AG08396 (cell line): Measurements from ENCODE around the gene ELAPOR1.
A peak's percentile ranks its signal among the peaks of the same experiment; 100 is the strongest.

ENCODE experiments used
- DNase-seq: peaks from one replicate; pipeline ENCODE4 v3.0.0; 2012; ENCODE audit warnings: low spot score, mixed read lengths

ELAPOR1 gene

DNA sequence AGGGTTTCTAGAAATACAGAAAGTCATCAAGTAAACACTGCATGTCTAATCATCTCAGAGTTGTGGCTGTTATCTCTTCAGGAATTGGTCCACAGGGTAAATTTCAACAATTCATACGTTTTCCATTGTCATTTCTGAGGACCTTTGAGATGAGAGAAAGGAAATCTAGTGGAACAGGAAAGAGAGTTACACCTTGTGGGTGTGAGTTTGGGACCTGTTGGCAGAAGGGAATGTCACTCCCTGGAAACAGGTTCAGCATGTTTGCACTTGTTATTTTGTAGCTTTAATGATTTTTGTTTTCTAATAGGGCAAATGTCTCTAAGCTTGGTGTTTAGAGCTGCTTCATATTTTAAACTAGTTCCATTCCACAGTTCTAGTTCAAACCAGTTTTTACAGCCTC lies 17.8 kb upstream of the ELAPOR1 start:
- no peak for DNase-seq

DNA sequence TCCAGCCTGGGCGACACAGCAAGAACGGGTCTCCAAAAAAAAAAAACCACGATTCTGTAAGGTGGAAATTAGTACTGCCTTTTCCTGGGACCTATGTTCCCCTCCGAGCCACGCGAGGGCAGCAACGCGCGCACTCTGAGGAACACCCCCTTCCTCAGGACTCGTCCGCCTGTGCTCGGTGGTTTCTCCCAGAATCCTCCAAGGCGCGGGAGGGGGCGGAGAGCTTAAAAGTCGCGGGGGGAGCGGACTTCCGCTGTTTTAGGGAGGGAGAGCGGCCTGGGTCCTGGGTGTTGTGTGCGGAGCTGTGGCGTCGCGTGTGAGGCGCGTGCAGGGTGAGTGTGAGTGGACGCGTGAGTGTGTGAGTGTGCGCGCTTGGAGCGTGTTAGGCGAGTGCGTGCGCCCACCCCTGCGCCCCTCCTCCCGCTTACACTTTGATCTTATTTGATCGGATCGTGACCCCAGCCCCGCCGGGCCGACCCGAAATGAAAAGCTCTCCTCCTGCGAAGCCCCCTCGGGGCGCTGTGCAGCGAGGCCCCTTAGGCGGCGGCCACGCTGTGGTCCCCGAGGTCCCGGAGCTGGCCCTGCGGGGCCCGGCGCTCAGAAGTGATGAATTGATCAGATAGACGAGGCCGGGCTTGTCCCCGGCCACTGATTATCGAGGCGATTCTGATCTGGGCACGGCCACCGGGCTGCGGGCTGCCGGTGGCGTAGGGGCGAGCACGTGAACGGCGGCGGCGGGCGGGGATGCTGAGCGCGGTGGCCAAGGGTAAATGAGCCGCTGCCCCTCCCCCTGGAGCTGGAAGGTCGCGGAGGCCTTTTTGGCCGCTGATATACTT lies 13.8 kb upstream of the ELAPOR1 start:
- DNase-seq = peak; percentile 95

DNA sequence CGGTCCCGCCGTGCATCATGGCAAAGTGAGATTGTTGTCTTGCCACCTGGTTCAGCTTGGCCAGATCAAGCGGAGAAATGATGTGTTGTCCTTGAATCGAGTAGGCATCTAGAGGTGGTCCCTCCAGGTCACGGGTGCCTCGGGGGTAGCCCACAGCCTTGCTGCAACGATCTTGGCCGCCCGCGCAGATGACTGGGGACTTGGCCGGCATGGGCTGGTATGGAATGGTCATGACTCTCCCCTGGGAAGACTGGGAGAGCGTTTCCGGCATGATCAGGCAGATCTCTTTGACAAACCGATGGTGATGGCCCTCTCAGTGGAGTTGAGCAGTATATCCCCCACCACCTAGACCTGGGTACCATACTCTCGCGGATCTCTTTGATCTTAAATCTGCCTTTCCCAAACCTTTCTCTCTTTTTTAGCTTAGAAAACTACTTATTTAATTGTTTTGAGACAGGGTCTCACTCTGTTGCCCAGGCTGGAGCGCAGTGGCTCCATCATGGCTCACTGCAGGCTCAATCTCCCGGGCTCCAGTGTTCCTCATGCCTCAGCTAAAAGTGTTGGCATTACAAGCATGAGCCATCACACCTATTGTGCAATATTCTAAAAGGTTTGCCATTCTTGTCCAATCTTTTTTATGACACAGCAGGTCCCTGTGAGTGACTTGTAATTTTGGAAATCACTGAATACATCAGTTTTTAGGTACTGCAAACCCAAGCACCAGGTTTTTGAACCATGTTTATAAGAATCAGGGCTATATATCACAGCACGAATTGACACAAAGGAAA lies 9.4 kb upstream of the ELAPOR1 start:
- no peak for DNase-seq

DNA sequence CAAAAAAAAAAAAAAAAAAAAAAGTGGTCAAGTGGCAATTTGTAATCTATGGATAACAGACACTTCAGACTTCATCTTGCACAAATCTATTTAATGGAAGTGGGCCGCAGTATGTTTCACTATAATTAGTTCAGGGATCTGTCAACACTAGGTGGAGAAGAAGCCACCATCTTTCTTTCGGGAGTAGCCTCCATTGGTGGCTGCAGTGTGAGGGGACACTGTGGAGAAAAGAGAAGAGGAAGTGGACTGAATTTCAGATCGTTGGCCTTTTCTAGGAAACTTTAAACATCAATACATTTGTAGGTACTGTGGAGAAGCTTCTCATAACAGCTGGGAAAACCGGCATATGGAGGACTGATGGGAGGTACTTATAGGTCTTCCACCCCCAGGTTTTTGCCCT lies 8.0 kb upstream of the ELAPOR1 start:
- DNase-seq = no peak

DNA sequence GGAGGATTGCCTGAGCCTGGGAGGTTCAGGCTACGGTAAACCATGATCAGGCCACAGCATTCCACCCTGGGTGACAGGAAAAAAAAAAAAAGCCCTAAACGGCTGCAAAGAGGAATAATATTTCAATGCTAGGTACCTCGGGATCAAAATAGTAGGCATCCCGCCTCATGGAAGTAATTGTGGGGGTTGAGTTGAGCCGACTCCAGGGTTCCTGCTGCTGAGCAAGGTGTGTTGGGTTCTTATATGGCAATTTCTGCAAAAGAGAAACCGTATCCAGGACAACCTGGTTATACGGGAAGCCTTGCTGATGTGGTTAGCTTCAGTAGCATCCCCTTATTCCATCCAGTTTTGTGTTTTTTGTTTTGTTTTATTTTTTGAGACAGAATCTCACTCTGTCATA lies 6.1 kb upstream of the ELAPOR1 start:
- DNase-seq = no peak

DNA sequence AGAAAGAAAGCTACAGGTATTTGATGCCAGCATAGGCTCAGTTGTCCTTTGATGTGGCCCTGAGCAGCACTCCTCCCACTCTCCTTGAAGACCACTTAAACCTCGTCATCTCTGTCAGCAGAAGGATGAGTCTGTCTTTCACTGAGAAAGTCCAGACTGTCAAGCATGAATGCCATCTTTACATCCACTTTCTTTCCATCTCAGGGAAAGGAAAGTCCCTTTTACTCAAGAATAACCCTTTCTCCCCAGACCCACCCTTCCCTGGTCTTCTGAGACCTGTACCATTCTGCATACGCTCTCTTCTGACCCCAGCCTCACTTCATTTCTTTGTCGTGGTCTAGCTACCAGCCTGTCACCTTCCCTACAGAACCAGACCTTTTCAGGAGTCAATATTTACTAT lies 4.0 kb upstream of the ELAPOR1 start:
- DNase-seq = no peak

DNA sequence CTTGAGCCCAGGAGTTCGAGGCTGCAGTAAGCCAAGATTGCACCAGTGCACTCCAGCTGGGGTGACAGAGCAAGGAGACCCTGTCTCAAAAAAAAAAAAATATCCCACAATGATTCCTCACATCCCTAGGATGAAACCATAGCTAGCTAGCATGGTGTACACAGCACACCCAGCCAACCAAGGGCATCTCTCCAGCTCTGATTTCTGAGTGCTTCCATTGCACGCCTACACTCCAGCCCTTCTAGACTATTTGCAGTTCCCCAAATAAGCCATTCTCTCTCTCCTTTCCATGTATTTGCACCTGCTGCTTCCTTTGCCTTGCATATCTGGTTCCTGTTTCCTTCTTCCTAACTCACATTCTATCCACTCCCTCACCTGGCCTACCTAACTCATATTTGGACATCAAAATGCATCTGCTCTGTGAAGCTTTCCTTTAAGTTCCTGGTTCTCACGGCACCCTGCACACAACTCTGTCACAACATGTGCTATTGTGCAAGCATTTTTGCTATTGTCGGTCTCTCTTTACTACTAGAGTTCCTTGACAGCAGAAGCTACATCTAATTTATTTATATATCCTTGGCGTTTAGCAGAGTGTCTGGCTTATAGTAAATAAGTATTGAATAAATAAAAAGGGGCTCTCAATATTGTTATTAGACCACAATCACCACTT lies 2.4 kb upstream of the ELAPOR1 start:
- DNase-seq = no peak

DNA sequence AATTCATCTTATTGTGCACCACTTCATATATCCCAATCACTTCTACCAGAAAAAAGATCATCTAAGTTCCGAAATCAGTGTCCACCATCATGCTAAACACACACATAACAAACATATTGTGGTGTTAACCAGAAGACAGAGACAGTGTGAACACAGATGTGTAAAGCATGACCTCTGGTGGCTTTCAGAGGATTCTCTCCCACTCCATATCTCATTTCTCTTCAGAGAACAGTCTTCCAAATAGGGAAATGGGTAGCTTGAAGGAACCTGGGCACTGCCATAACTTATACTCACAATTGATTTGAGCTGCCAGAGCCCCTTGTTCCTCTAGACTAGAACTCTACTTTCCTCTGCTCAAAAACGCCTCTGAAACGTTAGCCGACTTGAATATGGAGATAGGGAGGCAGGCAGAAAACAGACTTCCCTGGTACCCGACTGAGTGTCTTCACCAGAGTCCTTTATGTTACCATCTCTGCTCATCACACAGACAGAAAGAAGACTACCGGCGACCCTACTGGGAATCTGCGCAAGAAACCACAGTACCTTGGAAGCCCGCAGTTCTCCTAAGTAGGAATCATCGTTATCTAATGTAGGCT lies 1.8 kb upstream of the ELAPOR1 start:
- peak; percentile 31 for DNase-seq

DNA sequence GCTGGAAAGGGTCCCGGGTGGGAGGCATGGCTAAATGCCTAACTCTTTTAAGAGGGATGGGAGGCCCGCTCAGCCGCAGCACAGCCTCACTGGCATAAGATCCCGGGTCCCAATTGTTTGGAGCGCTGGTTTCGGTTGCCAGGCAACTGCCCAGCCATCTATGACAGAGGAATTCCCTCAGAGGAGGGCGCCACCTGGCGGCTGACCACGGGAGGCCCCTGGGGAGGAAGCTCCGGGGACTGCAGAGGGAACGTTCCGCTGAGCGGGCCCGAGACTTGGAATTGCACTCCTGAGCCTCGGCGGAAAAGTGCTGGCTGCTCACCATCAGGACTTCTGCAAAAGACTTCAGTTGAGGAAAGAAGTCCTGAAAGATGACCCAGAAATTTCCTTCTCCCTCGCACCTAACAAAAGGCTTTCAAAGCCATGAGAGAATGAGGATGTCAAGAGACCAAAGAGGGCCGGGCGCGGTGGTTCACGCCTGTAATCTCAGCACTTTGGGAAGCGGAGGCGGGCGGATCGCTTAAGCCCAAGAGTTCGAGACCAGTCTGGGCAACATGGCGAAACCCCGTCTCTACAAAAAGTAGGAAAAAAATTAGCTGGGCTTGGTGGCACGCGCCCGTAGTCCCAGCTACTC lies 1.1 kb upstream of the ELAPOR1 start:
- peak; percentile 93 for DNase-seq

DNA sequence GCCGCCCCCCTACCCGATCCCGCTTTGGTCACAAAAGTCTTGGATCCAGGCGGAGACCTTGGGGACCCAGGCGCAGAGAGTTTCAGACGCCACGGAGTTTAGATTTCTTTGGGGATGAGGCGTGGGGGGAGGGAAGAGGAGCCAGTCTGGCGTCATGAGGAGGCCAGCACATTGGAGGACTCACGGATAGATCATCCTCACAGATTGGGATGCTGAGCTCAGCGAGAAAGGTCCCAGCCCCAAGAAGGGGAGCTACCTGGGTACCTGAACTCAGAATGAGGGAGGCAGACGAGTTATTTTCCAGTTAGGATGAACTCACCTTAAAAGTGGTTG lies 393 bp downstream of the ELAPOR1 start:
- no peak for DNase-seq

DNA sequence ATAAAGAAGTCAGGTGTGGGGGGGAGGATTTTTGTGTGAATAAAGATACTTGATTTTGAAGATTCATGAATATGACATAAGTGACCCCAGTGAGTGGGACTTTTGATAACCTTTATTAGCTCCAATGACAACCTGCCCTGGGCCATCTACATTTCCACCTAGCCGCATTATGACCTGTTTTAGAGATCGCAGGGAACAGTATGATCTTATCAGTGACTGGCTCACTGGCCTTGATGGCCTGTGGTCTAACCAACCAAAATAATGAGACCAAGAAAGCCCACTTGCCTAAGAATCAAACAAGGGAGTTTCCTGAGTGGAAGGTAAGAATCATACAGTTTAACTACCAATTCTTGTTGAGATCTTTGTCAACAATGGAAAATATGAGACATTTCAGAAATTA lies 1.8 kb downstream of the ELAPOR1 start:
- DNase-seq = no peak

DNA sequence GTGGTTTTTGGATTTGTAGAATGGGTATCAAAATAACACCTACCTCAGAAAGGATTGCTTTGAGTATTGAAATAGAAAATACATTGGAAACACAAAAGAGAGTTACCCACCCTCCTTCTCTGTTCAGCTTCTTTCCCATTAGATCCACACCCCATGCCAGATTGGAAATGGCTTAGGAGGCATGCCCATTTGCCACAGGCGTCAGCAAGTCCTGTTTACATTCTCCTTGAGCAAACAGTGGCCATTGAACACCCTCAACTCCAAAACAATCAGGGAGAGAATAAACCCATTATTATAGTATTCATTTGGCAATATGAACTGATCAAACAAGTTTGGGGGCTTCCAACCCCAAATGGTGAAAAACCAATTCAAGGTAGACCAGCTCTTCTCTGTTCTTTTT lies 2.4 kb downstream of the ELAPOR1 start:
- no peak for DNase-seq

DNA sequence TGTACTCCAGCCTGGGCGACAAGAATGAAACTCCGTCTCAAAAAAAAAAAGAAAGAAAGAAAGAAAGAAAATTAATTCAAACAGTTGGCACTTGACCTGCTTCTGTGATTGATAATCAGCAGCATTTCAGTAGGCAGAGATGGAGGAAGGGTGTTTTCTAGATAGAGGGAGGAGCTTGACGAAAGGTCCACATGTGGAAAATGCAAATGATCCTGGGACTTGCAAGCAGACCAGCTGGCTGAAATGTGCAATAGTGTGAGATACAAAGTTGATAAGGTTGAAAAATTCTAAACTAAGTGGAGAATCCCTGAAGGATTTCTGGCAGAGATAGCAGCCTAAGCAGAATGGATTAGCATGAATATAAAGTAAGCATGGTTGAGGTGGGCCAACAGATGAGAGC lies 4.2 kb downstream of the ELAPOR1 start:
- DNase-seq = no peak

DNA sequence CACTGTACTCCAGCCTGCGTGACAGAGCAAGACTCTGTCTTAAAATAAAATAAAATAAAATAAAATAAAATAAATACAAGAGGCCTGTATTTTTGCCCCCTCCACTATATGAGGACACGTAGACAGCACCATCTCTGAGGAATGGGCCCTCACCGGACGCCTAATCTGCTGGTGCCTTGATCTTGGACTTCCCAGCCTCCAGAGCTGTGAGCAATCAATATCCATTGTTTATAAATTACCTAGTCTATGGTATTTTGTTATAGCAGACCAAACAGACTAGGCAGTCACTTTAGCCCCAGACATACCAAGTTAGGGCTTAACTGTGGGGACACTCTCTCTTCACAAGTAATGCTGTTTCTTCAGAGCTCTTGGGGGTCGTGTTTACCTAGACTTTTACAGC lies 6.4 kb downstream of the ELAPOR1 start:
- DNase-seq = no peak

DNA sequence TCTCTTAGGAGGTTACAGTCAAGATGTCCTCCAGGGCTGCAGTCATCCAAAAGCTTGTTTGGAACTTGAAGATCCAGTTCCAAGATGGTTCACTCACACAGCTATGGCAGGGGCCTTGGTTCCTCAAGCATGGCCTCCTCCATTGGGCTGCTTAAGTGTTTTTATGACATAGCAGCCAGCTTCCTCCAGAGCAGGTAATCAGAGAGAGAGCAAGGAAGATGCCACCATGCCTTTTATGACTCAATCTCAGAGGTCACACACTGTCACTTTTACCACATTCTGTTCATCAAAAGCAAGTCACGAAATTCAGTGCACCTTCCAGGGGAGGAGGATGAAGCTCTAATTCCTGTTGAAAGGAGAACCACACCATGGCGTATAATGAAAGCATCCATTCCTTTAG lies 17.1 kb downstream of the ELAPOR1 start:
- no peak for DNase-seq

DNA sequence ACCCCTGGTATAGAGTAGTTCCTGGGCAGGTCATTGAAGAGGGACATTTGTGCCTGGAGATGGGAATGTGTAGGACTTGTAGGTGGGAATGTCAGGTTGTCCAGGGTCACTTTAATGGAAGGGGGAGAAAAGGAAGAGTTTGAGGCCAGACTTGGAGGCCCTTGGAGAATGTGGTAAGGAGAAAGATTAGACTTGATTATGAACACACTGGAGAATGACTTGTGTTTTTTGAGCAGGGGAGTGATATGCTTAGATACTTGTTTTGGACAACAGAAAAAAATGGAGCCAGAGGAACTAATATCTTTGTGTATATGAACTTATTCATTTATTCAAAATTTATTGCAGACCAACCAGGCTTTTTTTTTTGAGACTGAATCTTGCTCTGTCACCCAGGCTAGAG lies 17.9 kb downstream of the ELAPOR1 start:
- DNase-seq = no peak

DNA sequence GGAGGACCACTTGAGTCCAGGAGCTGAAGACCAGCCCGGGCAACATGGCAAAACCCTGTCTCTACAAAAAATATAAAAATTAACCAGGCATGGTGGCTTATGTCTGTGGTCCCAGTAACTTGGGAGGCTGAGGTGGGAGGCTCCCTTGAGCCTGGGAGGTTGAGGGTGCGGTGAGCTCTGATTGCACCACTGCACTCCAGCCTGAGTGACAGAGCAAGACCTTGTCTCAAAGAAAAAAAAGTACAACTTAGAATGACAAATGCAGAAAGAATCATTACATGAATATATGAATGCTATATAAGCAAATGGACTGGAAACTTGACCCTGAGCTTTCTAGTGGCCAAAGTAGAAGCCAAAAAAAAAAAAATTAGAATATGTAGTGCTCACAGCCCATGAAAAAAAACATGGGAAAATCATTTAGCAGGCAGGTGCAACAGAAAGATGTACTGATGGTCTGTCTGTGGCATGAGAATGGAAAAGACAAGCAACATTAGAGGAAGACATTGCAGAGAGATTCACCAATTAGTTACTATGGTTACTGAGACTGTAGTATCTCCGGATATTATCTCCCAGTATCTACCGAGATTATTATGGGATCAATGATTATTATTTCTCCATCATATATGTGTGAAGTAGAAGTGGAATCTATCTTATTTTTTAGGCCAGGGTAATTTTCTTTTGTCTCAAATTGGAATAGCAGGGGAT lies 19.2 kb downstream of the ELAPOR1 start:
- no peak for DNase-seq

DNA sequence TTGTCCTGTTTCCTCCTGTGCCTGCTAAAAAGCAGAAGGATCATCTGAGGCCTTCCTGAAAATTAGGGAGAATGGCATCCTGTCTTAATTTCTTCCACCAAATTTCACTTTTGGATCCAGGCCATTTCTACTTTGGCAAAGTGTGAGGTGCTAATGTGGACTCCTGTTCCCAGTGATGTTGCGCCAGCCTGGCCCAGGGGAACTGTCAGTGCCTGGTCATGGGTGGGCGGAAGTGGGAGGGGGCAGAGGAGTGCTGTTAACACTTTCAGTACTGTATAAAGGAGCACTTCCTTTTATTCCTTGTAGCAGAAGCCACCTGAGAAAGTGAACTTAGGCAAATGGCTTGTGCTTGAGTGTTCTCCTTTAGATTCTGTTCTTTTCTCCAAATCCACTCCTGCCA lies 19.9 kb downstream of the ELAPOR1 start:
- DNase-seq = no peak

DNA sequence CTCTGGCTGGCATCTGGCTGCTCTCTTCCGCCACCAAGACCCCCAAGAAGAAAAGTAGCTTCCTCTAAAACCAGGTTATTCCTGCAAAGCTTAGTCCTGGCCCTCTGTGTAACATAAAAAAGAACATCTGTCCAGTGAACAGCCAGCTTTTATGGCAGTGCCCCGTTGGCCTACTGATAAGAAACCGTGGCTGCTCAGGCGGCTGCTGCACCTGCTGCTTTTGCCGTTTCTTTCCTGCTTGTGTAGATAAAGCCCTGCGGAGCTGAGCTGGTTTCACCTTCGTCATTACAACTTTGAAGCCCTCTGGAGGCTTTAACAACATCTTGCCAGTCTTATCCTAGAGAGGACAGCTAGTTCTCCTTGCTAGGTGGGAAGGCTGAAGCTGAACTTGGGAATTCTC lies 20.5 kb downstream of the ELAPOR1 start:
- DNase-seq = no peak

DNA sequence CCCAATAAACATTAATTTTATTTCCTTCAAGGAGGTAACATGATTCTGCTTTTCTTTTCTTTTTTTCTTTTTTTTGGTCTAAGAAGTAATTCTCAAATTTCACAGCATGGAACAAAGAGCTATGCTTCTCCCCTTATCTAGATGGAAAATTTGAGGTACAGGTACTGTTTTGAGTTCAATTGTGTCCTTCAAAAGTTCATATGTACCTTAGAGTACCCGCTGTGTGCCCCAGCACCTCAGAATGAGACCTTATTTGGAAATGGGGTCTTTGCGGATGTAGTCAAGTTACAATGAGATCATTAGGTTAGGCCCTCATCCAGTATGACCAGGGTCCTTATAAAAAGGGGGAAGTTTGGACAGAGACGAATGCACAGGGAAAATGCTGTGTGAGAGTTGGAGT lies 22.0 kb downstream of the ELAPOR1 start:
- no peak for DNase-seq

DNA sequence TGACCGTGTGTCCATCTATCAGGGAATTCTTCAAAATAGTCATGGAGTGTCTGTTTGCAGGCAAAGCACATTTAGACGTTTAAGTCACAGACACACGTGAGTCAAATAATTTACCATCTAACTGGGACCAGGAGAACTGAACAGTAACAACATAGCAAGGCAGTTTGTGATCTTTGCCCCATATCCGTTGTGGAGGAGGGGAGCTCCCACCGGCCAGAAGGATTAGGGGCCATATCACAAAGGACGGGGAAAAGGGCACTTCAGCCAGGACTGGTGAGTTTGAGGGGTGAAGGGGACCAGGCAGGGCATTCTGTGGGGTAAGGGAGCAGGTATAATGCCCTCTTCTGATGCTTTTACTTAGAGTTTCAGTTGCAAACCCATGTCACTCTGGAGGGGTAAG lies 22.9 kb downstream of the ELAPOR1 start:
- DNase-seq = no peak

DNA sequence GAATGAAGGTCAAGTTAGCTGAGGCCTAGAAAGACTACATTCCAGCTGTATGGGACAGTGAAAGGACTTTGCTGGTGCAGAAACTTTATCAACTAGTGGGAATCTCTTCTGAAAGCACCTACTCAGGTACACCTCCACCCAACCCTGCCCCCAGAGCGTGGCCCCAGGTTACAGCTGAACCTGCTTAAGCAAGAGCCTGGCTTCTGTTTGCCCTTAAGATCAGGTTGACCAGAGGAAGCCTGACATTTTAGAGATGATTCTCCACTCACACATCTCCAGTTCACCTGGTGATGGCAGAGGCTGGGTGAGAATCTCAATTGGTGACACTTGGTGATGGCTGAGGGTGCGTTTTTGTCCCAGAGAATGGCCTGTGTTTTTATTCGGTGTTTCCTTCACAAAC lies 24.0 kb downstream of the ELAPOR1 start:
- no peak for DNase-seq
